Esophagus squamous epithelium (tissue), 4 donors: ENCODE results near the gene BACE1.
"Not testable (repeated sequence)": the region's sequence is repeated elsewhere in the genome, so short reads cannot be mapped to it uniquely, and the experiment has no call there.

Experiments used
- POLR2A ChIP-seq, 4 donors: fragments of 450-650 bp; IDR thresholded peaks; one replicate each; pipeline ENCODE4 v1.6.1; 2017; ENCODE audit warnings: antibody characterized with exemption in 4 of 4, mild to moderate bottlenecking in 4 of 4, moderate library complexity in 3 of 4
- TF ChIP-seq, protein P1 (sequence below), 6 experiments: fragments of 450-650 bp in 4 of 6; fragments of 200-600 bp in 2 of 6; sonication (generic) in 2 of 6; IDR thresholded peaks; one replicate each; pipeline ENCODE4 v1.5.1; 2016 to 2019; ENCODE audit warnings: antibody characterized with exemption in 6 of 6, mild to moderate bottlenecking in 4 of 6, moderate library complexity in 4 of 6

DNA sequence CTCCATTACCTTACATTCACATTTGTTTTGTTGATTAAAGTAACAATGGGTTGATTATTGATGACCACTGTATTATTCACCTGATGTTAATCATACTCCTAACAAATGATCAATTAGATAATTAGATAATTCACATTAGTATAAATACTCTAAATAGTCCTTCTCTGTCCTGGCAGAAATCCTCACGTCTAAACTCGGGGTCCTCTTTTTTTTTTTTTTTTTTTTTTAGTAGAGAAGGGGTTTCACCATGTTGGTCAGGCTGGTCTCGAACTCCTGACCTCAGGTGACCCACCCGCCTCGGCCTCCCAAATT, 11.2 kb upstream of the BACE1 start:
- TF ChIP-seq, protein P1, sequence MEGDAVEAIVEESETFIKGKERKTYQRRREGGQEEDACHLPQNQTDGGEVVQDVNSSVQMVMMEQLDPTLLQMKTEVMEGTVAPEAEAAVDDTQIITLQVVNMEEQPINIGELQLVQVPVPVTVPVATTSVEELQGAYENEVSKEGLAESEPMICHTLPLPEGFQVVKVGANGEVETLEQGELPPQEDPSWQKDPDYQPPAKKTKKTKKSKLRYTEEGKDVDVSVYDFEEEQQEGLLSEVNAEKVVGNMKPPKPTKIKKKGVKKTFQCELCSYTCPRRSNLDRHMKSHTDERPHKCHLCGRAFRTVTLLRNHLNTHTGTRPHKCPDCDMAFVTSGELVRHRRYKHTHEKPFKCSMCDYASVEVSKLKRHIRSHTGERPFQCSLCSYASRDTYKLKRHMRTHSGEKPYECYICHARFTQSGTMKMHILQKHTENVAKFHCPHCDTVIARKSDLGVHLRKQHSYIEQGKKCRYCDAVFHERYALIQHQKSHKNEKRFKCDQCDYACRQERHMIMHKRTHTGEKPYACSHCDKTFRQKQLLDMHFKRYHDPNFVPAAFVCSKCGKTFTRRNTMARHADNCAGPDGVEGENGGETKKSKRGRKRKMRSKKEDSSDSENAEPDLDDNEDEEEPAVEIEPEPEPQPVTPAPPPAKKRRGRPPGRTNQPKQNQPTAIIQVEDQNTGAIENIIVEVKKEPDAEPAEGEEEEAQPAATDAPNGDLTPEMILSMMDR (IDR thresholded peaks at IDR 0.05): not testable (repeated sequence)
- not testable (repeated sequence) for TF ChIP-seq POLR2A (IDR thresholded peaks at IDR 0.05)
